H9 (cell line): ENCODE measurements around the gene VASH2. TPM values are rescaled to one million over a fixed set of nuclear protein-coding genes. Genes with fewer than 3 reads are reported as not detected.

Experiments
- DNase-seq: peaks from one replicate; pipeline ENCODE4 v3.0.0-alpha.2; 2017
- H2AFZ ChIP-seq: one replicate; pipeline ENCODE4 v1.6.1; 2013; ENCODE audit warnings: mild to moderate bottlenecking, low read length, control low read depth, moderate library complexity
- H2AK5ac ChIP-seq: 2 replicates; pipeline ENCODE4 v1.6.1; 2013; ENCODE audit warnings: low read length, control low read depth, mixed read lengths; ENCODE audit not compliant: insufficient read length
- H2BK120ac ChIP-seq: one replicate; pipeline ENCODE4 v1.6.1; 2013; ENCODE audit warnings: low read depth, mild to moderate bottlenecking, low read length, control low read depth, inconsistent platforms; ENCODE audit not compliant: poor library complexity, severe bottlenecking
- H2BK12ac ChIP-seq: 2 replicates; pipeline ENCODE4 v1.6.1; 2013; ENCODE audit warnings: low read length, control low read depth, mixed read lengths, low read depth; ENCODE audit not compliant: insufficient read length
- H2BK15ac ChIP-seq: 2 replicates; pipeline ENCODE4 v1.6.1; 2013; ENCODE audit warnings: low read depth, low read length, control low read depth
- H2BK20ac ChIP-seq: one replicate; pipeline ENCODE4 v1.6.1; 2013; ENCODE audit warnings: low read depth, mild to moderate bottlenecking, low read length, control low read depth, inconsistent platforms; ENCODE audit not compliant: poor library complexity, severe bottlenecking
- H2BK5ac ChIP-seq: 2 replicates; pipeline ENCODE4 v1.6.1; 2013; ENCODE audit warnings: low read length, control low read depth, mixed read lengths; ENCODE audit not compliant: insufficient read length
- H3K14ac ChIP-seq: 2 replicates; pipeline ENCODE4 v1.6.1; 2013; ENCODE audit warnings: low read length, control low read depth; ENCODE audit not compliant: insufficient read depth
- H3K18ac ChIP-seq: 2 replicates; pipeline ENCODE4 v1.6.1; 2013; ENCODE audit warnings: low read depth, mild to moderate bottlenecking, mixed read lengths, low read length, control low read depth; ENCODE audit not compliant: insufficient read length
- H3K23ac ChIP-seq: 2 replicates; pipeline ENCODE4 v1.6.1; 2013; ENCODE audit warnings: low read length, control low read depth, mixed read lengths, low read depth; ENCODE audit not compliant: insufficient read length
- H3K23me2 ChIP-seq: 2 replicates; pipeline ENCODE4 v1.6.1; 2013; ENCODE audit warnings: low read depth, mild to moderate bottlenecking, mixed read lengths, low read length, control low read depth; ENCODE audit not compliant: insufficient read length, poor library complexity, severe bottlenecking
- H3K27ac ChIP-seq: 2 replicates; pipeline ENCODE4 v1.5.1; 2013; ENCODE audit warnings: low read length, control low read depth, mixed read lengths, low read depth; ENCODE audit not compliant: insufficient read length
- H3K27me3 ChIP-seq: 2 replicates; pipeline ENCODE4 v1.6.1; 2013; ENCODE audit warnings: low read length, control low read depth, inconsistent platforms; ENCODE audit not compliant: insufficient read depth
- H3K4ac ChIP-seq: 2 replicates; pipeline ENCODE4 v1.6.1; 2013; ENCODE audit warnings: low read depth, mild to moderate bottlenecking, control low read depth, inconsistent platforms, low read length, moderate library complexity
- H3K4me1 ChIP-seq: 2 replicates; pipeline ENCODE4 v1.6.1; 2013; ENCODE audit warnings: low read length, control low read depth, inconsistent platforms; ENCODE audit not compliant: insufficient read depth
- H3K4me2 ChIP-seq: 2 replicates; pipeline ENCODE4 v1.6.1; 2013; ENCODE audit warnings: low read length, control low read depth, mixed read lengths; ENCODE audit not compliant: insufficient read length, insufficient read depth
- H3K56ac ChIP-seq: 2 replicates; pipeline ENCODE4 v1.6.1; 2013; ENCODE audit warnings: low read depth, mild to moderate bottlenecking, mixed read lengths, low read length, control low read depth; ENCODE audit not compliant: insufficient read length
- H3K79me1 ChIP-seq: 2 replicates; pipeline ENCODE4 v1.6.1; 2013; ENCODE audit warnings: low read depth, mild to moderate bottlenecking, moderate library complexity, low read length, control low read depth, inconsistent platforms; ENCODE audit not compliant: insufficient read depth, poor library complexity, severe bottlenecking
- H3K79me2 ChIP-seq: 2 replicates; pipeline ENCODE4 v1.6.1; 2013; ENCODE audit warnings: low read length, control low read depth, inconsistent platforms; ENCODE audit not compliant: insufficient read depth
- H3K9ac ChIP-seq: 2 replicates; pipeline ENCODE4 v1.6.1; 2013; ENCODE audit warnings: low read length, control low read depth, mixed read lengths; ENCODE audit not compliant: insufficient read length; ENCODE audit errors: extremely low read depth
- H3K9me3 ChIP-seq: one replicate; pipeline ENCODE4 v1.6.1; 2013; ENCODE audit warnings: low read depth, low read length, inconsistent platforms; ENCODE audit not compliant: control insufficient read depth
- H3T11ph ChIP-seq: one replicate; pipeline ENCODE4 v1.6.1; 2013; ENCODE audit warnings: mild to moderate bottlenecking, low read length, control low read depth, inconsistent platforms
- H4K20me1 ChIP-seq: one replicate; pipeline ENCODE4 v1.6.1; 2013; ENCODE audit not compliant: control insufficient read depth, insufficient read length, insufficient read depth
- H4K5ac ChIP-seq: 2 replicates; pipeline ENCODE4 v1.6.1; 2013; ENCODE audit warnings: low read depth, mild to moderate bottlenecking, mixed read lengths, low read length, control low read depth; ENCODE audit not compliant: insufficient read length
- H4K8ac ChIP-seq: replicated peaks from 2 replicates; pipeline ENCODE4 v1.6.1; 2013; ENCODE audit warnings: low read length, control low read depth, mixed read lengths, low read depth; ENCODE audit not compliant: insufficient read length
- H4K91ac ChIP-seq: 2 replicates; pipeline ENCODE4 v1.6.1; 2013; ENCODE audit warnings: low read depth, mild to moderate bottlenecking, moderate library complexity, mixed read lengths, low read length, control low read depth; ENCODE audit not compliant: insufficient read length
- H3K27ac Mint-ChIP-seq, 3 experiments: 2 replicates in 2 of 3; 3 replicates in 1 of 3; pipeline ENCODE4 v1.8.0; 2020 to 2021; ENCODE audit warnings: mixed read lengths in 3 of 3, mild to moderate bottlenecking in 1 of 3, moderate library complexity in 1 of 3
- H3K27me3 Mint-ChIP-seq: 2 replicates; pipeline ENCODE4 v1.8.0; 2021; ENCODE audit warnings: low read depth, mild to moderate bottlenecking, moderate library complexity, mixed read lengths
- H3K36me3 Mint-ChIP-seq, 3 experiments: 2 replicates in 2 of 3; 3 replicates in 1 of 3; pipeline ENCODE4 v1.8.0; 2020 to 2021; ENCODE audit warnings: low read depth in 3 of 3, mixed read lengths in 3 of 3; ENCODE audit not compliant: insufficient read depth in 1 of 3
- H3K4me1 Mint-ChIP-seq, 2 experiments: 2 replicates each; pipeline ENCODE4 v1.8.0; 2020; ENCODE audit warnings: mixed read lengths in 2 of 2
- H3K4me3 Mint-ChIP-seq, 2 experiments: 2 replicates in 1 of 2; 3 replicates in 1 of 2; pipeline ENCODE4 v1.8.0; 2020 to 2021; ENCODE audit warnings: mild to moderate bottlenecking in 2 of 2, mixed read lengths in 2 of 2, moderate library complexity in 1 of 2
- H3K9me3 Mint-ChIP-seq, 2 experiments: 2 replicates in 1 of 2; 3 replicates in 1 of 2; pipeline ENCODE4 v1.8.0; 2020; ENCODE audit warnings: mild to moderate bottlenecking in 2 of 2, mixed read lengths in 2 of 2, moderate library complexity in 1 of 2
- CTCF ChIP-seq: fragments of 200-600 bp; sonication (generic); conservative IDR thresholded peaks from 3 replicates; pipeline ENCODE4 v1.8.0; 2021; ENCODE audit warnings: antibody characterized with exemption, mild to moderate bottlenecking
- WGBS: extraction: QIAGEN DNeasy Blood & Tissue Kit; methylation state at CpG from one replicate; pipeline ENCODE4 v1.1.7; 2013; ENCODE audit warnings: missing lambda C conversion rate, low lambda C conversion rate, mixed read lengths; ENCODE audit not compliant: insufficient read length; ENCODE audit errors: extremely low coverage; 5-methylcytosine and 5-hydroxymethylcytosine counted together
- total RNA-seq: library from RNA; stranded (reverse); gene quantifications from 2 replicates; pipeline ENCODE4 v1.2.1, GENCODE V29; 2021

VASH2 gene
- total RNA-seq, 1 experiment from 2014 or later = 76.1 TPM

GRCh38 chr1:212957546-212957945 lies 7.2 kb downstream of the VASH2 start:
- Mint-ChIP-seq H3K36me3 (peaks cover 79 to 96% (median 82%) of the 10 kb centered on the region in 3 experiments), H3K27ac (peak overlapping the region in 1 of 3 experiments; percentile 76; a peak in 1 of 7 replicates), H3K27me3 (no peaks in the 10 kb centered on the region), H3K4me1 (peaks cover 37 to 46% of the 10 kb centered on the region in 2 experiments), H3K9me3 (no peaks in the 10 kb centered on the region), H3K4me3 (no peak overlapping the region)
- Histone ChIP-seq H3K56ac (no peak overlapping the region), H3T11ph (no peak overlapping the region), H3K23me2 (no peaks in the 10 kb centered on the region), H2BK5ac (no peak overlapping the region), H2BK20ac (no peak overlapping the region), H3K23ac (no peak overlapping the region), H2AFZ (no peak overlapping the region), H3K4me1 (peaks cover 3% of the 10 kb centered on the region; the same call in 1 of the 2 replicates), H3K14ac (no peak overlapping the region), H3K27me3 (no peaks in the 10 kb centered on the region), H3K9ac (no peak overlapping the region), H3K79me2 (peaks cover 2% of the 10 kb centered on the region; the same call in 1 of the 2 replicates), H4K8ac (no peak overlapping the region), H3K9me3 (no peaks in the 10 kb centered on the region), H4K91ac (no peak overlapping the region), H2AK5ac (no peak overlapping the region), H2BK120ac (no peak overlapping the region), H3K79me1 (peaks cover 5% of the 10 kb centered on the region), H3K27ac (no peak overlapping the region), H3K18ac (no peak overlapping the region), H4K20me1 (peaks cover 2% of the 10 kb centered on the region), H3K4ac (no peak overlapping the region), H4K5ac (no peak overlapping the region), H3K4me2 (no peak overlapping the region), H2BK15ac (no peak overlapping the region), H2BK12ac (no peak overlapping the region)
- WGBS = no CpG with 5 or more reads among the region's 6 CpGs
- DNase-seq = no peak
- TF ChIP-seq CTCF = no peak
